Activated T-cell treated with anti-CD3 and anti-CD28 coated beads, Interleukin-2, amount 50 U/mL, for 48 hours (primary cell): ENCODE results near the gene SLC6A7.

Source experiments
- DNase-seq, 2 experiments: peaks; one replicate each; pipeline ENCODE4 v3.0.0-alpha.2; 2020

SLC6A7 gene

DNA sequence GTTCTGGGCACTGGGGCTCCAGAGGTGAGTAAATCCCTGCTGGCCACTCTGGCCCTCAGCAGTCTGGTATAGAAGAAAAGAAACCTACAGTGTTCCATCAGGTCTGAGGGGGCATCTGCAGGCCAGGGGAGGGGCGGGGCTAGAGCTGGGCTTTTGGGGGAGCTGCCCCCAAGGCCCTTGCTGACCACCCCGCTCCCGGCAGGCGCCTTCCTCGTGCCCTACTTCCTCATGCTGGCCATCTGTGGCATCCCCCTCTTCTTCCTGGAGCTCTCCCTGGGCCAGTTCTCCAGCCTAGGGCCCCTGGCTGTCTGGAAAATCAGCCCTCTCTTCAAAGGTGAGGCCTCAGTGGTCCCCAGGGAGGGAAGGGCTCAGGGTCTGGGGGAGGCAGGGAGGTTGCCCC is 6.7 kb downstream of the SLC6A7 start:
- no peak for DNase-seq

DNA sequence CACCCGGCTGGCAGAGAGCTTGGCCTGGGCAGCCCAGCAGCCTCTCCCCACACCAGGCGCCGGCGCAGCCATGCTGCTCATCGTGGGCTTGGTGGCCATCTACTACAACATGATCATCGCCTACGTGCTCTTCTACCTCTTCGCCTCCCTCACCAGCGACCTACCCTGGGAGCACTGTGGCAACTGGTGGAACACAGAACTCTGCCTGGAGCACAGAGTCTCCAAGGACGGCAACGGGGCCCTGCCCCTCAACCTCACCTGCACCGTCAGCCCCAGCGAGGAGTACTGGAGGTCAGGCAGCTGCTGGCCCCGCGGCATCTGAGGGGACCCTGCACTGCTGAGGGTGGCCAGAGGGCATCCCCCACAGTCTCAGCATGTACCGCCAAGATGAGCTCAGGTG is 7.1 kb downstream of the SLC6A7 start:
- DNase-seq, result no peak

DNA sequence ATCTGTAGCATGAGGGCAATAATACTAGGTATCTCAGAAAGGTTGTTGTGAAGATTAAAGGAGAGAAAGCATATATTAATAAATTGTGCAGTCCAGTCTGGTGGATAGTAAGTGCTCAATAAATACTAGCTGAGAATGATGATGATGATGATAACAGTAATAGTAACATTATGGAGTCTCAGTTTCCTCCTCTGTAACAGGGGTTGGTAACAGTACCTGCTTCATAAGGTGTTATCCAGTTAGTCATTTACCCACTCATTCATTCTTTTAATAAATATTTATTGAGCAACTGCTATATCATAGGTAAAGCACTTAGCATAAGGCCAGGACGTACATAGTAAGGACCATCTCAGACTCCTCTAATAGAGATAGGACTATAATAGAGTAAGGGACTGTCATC is 7.6 kb downstream of the SLC6A7 start:
- no peak for DNase-seq

DNA sequence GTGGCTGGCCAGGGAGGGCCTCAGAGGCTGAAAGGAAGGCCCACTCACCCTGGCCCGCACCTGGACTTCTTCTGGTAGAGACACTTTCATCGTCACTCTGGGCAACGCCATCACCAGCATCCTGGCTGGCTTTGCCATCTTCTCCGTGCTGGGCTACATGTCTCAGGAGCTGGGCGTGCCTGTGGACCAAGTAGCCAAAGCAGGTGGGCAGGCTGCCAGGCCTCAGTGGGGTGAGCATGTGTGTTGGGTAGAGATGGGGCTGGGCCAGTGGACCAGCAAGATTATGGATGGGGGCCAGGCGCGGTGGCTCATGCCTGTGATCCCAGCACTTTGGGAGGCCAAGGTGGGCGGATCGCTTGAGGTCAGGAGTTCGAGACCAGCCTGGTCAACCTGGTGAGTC is 12.6 kb downstream of the SLC6A7 start:
- DNase-seq, result no peak

DNA sequence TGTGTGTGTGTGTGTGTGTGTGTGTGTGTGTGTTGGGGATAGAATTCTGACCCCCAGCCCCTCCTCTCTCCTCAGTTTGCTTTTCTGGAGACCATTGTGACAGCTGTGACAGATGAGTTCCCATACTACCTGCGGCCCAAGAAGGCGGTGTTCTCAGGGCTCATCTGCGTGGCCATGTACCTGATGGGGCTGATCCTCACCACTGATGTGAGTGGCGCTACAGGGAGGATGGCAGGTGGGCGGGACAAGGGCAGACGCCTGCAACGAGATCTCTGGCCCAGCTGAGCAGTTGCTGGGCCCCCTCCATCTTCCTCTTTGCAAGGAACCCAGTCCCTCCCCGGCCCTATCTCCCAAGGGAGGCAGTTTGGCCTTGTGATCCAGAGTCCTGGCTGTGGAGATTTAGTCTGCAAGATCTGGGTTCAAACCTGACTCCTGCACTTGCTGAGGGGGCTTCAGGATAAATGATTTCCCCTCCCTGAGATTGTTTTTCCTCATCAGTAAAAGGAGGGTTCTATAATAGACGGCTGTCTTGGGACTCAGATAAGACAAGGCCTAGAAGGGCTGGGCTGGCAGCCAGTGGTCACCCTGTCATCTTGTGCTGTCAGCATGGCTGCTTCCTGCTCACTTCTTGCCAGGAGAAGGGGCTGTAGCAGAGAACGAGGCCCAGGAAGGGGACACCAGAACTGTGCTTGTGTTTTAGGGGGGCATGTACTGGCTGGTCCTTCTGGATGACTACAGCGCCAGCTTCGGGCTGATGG is 14.1 kb downstream of the SLC6A7 start:
- DNase-seq, result no peak

DNA sequence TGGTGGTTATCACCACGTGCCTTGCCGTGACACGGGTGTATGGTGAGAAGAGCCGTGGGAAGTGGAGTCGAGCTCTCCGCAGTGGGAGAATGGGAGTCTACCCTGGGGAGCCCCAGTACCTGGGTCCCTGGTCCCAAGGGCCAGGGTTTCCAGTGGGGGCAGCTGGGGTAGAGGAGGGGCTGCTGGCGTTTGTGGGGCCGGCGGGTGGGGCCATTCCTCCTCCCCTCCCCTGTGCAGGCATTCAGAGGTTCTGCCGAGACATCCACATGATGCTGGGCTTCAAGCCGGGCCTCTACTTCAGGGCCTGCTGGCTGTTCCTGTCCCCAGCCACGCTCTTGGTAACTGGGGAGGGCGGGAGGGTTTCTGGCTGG is 14.7 kb downstream of the SLC6A7 start:
- no peak for DNase-seq

DNA sequence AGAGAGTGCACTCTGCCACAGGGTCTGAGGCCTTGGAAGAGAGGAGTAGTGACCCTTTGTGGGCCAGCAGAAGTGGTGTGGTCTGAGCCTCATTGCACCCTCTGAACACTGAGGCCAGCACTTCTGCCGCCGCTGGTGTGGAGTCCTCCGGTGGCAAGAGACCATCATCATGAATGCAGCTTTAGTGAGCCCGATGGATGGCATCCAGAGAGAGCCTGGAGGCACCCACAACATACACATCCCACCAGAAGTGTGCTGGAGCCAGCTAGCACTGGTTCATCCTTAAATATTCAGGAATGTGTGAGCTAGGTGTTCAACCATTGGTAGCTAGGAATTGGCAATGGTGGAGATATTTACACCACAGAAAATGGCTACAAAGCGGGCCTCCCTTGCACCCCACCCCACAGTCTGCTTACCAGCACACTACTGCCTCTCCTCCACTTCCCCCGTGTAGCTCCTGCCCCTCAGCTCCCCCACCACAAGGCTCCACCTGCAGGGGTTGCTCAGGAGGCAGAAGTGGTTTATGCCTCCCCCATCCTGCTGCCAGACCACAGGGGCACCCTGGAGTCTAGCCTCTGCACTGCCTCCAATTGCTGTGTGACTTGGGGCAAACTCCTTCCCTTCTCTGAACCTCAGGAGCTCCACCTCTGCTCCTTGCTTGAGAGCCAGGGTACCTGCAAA is 16.4 kb downstream of the SLC6A7 start:
- no peak for DNase-seq

DNA sequence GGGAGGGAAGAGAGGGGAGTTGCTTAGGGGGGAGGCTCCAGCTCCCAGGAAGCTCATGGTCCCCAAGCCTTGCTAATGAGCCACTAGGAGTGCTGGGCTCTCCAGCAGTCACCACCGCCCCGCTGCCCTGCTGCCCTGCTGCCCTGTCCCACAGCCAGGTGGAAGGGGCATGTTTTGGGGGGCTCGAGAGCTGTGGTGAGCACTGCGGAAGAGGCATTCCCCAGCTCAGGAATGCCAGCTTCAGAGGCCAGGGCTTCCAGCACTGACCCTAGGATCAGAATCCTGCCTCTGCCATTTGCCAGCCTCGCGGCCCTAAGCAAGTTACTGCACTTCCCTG is 16.9 kb downstream of the SLC6A7 start:
- DNase-seq, result no peak

DNA sequence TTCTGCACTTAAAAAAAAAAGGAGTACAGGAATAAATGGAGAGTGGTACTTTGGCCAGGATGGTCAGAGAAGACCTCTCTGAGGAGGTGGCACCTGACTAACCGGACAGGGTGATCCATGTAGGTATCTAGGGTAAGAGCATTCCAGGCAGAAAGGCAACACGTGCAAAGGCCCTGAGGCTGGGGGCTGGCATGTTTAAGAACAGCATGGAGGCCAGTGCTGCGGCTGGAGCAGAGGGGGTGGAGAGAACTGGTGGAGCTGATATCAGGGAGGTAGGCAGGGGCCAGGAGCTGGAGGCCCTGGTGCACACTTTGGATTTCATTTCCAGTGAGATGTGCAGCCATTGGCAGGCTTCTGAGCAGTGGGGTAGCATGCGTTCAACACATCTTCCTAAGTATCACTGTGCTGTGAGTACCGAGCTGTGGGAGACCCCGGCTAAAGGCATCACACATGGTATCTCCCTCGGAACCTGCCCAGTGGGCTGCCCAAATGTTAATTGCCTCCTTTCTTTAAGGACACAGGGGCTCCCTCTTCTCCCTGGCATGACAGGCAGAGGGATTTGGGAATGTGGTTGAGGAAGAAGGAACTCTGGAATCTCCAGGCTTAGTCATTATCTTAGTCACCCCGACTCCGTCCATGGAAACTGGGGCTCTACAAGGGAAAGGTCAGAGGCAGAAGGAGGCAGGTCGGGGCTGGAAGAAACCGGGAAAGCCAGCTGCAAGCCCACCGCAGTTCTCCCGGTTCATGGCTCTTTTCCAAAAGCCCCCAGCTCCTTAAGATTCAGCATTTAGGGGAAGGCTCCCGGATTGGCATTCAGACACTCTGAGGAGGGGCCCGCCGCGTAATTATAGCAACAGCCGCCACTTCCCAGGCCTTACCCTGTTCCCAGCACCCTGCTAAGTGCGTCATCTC is 18.6 kb downstream of the SLC6A7 start:
- DNase-seq, result no peak

DNA sequence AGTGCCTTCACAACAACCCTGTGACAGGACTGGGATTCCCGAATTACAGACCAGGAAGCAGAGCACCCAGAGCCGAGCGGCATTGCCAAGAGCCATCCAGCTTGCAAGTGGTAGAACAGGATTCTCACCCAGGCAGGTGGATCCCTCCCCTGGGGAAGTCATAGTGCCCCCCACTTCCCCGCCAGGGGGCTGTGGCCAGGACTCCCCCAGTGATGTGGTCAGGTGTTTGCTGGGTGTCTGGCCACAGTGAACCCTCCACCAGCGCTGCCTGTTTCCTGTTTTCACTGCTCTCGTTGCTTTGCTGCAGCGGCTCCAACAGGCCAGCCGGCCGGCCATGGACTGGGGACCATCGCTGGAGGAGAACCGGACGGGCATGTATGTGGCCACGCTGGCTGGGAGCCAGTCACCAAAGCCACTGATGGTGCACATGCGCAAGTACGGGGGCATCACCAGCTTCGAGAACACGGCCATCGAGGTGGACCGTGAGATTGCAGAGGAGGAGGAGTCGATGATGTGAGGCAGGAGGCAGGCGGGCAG is 19.3 kb downstream of the SLC6A7 start:
- peak; percentile 31 to 35 for DNase-seq

DNA sequence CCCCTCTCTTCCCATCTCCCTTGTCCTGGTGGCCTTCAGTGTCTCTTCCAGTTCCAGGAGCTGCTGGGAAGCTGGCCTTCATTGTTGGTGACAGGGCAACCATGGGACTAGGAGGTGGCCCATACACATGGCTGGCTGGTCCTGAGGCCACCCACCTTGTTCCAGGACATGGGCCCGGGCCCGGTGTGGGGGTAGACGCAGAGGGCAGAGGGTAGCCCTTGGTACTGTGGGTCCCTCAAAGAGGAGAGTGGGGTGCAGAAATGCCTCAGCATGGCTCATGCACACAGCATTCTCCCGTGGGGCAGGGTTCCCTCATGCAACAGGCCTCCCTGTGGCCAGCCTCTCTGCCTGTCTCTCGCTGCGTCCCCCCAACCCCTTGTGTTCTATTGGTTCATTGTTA is 20.8 kb downstream of the SLC6A7 start:
- DNase-seq, result no peak

DNA sequence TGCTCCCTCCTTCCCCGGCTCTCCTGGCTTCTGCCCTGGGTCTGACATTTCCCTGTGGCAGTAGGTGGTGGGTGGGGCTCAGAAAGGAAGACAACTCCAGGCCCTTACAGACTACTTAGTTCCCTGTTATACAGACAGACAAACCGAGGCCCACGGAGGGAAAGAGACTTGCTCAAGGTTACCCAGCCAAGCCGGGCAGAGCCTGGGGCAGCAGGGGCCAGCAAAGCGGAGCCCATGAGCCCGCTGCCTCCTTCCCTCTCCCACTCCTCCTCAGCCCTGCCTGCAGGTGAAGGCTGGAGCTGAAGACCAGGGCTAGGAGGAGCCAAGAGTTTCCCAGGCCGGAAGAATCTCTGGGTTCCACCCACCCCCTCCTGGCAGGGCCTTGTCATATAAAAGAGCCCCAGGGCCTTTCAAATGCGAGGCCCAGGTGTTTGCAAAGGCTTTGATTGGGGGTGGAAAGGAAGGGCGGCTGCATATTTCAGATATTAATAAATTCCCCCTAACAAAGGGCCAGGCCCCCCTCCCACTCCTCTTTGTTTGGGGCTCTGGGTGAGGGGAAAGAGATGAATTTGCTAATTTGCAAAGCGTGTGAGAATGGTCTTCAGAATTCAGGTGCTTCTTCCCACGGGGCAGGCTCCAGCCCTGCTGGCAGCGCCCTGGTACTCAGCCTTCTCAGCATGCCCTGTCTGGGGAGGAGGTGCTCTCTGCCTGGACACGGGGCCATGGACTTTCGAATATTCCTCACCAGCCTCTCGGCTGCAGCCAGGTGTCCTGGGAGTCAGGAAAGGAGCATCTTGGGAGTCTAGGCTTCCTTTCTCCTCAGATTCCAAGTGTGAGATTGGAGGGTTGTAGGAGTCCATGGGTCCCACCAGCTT is 21.5 kb downstream of the SLC6A7 start:
- no peak for DNase-seq

DNA sequence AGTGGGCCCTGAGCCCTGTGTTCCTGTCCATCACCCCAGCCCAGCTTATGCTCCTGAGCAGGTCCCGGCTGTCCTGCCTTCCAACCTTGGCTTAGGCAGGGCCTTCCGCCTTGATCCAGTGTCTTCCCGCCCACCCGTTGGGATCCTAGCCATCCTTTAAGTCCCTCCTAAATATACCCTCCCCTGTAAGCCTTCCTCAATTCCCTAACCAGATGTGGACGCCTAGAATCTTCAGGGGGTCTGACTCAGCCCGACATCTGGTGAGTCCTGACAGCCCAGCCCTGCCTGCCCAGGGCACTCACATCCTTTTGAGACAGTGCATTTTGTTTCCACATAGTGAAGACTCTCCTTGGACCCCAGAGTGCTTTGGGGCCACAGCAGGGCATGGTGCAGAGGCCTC is 23.7 kb downstream of the SLC6A7 start:
- DNase-seq, result no peak

DNA sequence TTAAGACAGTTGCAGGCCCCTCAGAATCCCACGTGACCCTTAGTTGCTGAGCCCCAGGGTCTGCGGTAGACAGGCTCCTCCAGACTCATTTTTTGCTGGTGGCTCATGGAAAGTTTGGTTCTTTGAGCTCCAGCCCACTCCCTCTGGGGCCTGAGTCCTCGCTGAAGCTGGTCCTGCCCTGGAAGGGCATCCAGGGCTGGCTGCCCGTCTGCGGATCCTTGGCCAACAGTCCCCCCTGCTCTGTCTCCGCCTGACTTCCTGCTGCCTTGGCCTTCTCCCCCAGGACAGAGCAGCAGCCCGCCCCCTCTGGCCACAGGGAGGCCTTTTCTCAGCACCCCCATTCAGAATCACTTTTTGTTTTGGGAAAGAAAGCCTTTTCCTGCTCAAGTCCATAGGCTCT is 24.4 kb downstream of the SLC6A7 start:
- DNase-seq, result no peak

DNA sequence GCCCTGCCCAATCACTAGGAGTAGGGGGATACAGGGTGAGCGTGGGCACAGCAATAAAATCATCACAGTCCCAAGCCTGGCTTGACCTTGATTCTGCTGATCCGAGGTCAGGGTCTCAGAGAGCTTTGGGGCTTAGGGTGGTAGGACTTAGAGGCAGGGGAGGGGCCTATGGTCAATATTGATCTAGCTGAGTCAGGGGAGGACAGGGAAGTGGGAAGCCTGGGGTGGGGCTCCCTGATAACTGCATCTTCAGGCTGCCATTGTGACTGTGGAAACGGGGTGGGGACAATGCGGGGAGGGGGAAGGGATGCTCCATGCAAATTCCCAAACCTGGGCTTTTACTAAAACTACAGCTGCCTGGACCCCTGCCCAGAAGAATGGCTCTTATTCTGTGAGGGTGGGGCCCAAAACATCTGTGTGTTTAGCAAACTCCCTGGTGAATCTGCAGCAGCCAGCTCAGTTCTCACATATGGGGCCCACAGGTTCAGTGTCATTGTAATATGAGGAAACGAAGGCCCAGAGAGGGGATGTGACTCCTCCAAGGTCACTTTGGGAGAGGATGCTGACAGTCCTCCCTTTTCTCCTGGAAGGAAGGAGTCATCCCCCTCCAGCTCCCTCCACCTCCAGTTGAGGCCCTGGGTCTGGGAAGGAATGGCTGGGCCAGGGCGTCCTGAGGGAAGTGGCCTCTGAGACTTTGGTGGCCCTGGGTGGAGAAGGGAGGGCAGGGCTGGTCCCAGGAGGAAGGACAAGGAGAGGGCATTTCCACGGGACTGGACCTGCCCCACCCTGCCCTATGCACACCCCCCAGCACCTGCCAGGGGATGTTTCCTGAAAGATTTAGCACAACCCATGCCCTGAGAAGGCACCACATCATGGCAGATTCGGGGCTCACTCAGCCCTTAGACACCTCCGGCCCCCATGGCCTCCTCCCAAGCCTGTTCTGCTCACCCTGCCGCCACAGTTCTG is 26.4 kb downstream of the SLC6A7 start:
- DNase-seq, result no peak

DNA sequence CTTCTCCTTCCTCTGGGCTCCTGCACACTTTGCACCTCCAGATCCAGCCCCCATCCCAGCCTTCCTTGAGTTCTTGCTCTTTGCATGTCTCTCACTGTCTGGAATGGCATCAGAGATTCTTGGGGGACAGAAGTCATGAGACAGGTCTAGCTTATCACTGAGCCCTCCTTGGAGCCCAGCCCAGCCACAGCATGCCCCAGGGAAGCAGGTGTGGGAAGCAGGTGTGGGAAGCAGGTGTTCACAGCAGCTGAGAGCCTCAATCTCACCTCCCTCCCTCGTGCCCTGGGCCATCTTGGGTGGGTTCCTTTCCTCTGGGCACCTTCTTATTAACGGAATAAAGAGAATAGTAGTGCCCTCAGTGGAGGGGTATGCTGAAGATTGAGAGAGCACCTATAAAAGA is 27.2 kb downstream of the SLC6A7 start:
- DNase-seq, result no peak

DNA sequence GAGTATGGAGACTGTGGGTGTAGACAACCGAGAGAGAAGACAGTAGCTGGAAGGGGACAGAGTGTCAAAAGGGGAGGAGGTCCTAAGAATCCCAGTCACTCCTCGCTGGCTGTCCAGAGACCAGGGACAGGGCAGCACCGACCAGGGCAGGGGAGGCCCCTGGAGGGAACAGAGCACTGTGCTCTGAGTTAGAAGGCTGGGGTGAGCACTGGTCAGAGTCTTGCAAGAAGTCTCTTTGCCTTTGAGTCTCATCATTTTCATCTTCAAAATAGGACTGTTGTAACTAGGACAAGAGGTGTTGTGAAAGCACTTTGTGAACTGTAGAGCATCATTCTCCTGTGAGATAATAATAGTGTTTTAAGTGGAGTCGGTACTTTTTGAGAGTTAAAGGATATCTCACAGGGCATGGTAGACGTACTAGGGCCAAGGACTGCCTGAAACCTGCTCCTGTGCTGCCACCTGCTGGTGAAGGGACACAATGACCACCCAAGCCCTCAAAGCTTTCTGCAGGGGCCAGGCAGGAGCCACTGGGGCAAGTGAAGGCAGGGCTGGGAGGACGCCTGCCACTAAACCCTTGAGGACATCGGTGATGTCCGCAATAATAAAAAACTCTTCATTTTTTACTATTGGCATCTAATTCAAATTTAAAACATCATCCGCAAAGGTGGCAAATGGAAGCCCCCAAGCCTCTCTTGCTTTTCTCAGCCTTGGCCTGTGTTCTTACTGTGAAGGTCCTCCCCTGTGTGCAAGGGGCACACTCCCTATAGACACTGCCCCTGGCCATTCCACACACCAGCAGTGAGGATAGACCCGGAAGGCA is 28.2 kb downstream of the SLC6A7 start:
- DNase-seq, result peak; percentile 87 to 88

DNA sequence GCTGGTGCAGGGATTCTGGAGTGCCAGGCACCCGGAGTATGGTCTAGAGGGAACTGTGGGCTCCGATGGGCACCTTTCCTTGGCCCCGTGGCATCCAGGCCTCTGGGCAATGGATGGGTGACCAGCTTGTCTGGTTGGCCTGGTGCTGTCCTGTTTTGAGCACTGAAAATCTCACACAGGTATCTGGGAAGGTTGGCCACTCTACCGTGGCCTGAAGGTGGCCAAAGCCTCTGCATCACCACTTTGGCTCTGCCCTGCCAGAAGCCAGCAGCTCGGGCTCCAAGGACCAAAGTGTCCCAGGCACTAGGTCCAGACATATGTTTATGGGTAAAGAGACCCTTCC is 28.8 kb downstream of the SLC6A7 start:
- DNase-seq, result no peak

DNA sequence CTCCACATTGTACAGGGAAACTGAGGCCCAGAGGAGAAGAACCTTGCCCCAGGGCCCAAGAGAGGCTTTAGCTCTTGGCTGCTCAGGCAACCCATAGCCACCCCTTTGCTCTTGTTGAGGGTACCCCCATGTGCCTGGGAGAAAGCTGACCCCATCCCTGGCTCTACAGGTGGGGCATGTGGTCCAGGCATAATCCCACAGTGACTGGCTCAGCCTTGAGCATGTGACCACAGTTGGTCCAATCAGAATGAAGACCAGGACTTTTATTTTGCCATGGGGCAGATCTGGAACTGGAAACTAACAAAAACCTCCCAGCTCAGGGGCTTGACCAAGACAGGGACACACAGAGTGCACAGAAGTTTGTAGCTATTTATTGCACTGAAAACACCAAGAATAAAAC is 29.3 kb downstream of the SLC6A7 start:
- DNase-seq, result no peak

DNA sequence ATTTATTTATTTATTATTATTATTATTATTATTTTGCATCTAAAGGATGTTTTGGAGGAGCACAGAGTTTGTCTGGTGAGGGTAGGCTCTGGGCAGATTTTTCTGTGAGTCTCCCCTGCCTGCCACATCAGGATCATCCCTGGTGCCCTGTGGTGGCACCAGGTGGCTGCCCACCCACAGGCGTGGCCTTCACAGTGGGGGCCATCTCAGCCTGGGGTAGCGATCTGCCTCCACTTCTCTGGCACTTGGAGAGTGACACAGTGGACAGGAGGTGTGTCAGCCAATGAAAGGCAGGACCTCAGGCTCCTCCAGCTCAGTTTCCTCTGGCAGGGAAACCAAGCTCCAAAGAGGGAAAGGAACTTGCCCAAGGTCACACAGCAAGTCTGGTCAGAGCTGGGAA is 30.0 kb downstream of the SLC6A7 start:
- no peak for DNase-seq

DNA sequence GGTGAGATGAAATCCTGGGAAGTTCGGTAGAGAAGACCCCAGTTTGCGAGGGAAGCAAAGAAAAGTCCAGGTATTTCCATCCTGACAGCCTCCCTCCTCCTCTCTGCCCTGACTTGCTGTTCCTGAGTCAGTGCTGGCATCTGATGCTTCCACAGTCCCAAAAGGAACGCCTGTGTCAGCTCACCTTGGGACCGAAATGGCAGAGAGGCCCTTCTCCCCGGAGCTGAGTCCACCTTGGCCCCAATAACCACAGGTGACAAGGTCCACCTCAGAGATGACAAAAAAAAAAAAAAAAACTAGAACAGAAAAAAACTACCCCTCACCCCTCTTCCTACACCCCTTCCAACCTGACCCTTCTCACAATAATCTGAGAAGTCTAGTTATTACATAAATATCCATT is 31.6 kb downstream of the SLC6A7 start:
- no peak for DNase-seq
